ENCODE measurements around the gene NCAPH2.

Gene NCAPH2

DNA sequence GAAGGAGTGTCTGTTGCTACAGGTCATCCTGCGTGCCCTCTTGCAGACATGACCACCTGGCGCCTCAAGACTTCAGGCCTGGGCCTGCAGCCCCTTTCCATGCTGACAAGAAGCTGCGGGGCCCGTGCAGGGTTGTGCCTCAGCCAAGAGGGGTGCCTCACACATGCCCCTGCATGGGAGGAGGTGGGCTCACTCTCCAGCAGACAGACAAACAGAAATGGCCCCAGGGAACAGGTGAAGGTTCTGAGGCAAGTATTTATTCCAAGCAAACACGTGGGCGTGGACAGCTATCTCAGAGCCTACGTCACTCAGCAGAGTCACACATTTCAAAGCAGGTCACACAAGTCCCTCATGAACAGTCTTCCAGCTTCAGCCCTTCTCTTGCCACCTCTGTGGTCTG lies 60.6 kb downstream of the NCAPH2 start:
- in situ Hi-C loops (cut with MboI; ENCODE audit: low sequenced_read_pairs, unreplicated experiment): no loop called here
- TF ChIP-seq CTCF (IDR thresholded peaks at IDR 0.05; ENCODE audit: borderline replicate concordance, control extremely low read depth, extremely low read depth, insufficient read depth, missing control alignments): no peak
- DNase-seq (ENCODE audit: low spot score): no peak

GRCh38 chr22:50569041-50569459 lies 61.0 kb downstream of the NCAPH2 start:
- no peak for TF ChIP-seq CTCF (IDR thresholded peaks at IDR 0.05; ENCODE audit: borderline replicate concordance, control extremely low read depth, extremely low read depth, insufficient read depth, missing control alignments)
- in situ Hi-C loops (cut with MboI; ENCODE audit: low sequenced_read_pairs, unreplicated experiment): no loop called here
- DNase-seq (ENCODE audit: low spot score): no peak

DNA sequence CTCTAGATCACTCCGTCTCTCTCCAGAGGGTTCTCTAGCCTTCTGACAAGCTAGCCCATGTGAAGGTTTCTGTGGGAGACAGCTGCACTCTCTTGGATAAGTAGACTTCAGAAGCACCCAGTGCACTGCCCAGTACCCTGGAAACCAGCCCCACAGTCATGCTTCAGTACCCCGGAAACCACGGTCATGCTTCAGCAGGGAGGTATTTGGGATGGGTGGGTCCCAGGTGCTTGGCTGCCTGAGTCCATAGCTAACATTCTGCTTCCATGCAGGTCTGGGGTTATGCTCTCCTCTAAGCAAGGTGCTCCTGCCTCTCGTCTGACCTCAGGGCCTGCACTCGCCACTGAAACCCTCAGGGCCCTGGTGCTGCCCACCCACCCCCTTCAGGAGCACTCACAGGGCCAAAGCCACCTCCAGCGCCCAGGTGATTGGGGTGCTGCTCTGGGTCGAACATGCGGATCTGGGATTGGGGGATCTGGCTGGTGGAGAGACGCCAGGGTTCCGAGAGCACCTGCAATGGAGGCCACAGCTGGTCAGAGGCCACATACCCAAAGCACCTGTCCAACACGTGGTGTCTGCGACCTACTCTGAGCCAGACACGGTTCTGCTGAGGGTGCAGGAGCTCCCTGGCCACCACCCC lies 62.0 kb downstream of the NCAPH2 start:
- peak; percentile 31 for DNase-seq (ENCODE audit: low spot score)
- in situ Hi-C loops (cut with MboI; ENCODE audit: low sequenced_read_pairs, unreplicated experiment): no loop called here
- no peak for TF ChIP-seq CTCF (IDR thresholded peaks at IDR 0.05; ENCODE audit: borderline replicate concordance, control extremely low read depth, extremely low read depth, insufficient read depth, missing control alignments)

GRCh38 chr22:50570861-50571260 lies 62.8 kb downstream of the NCAPH2 start:
- no peak for DNase-seq (ENCODE audit: low spot score)
- TF ChIP-seq CTCF (IDR thresholded peaks at IDR 0.05; ENCODE audit: borderline replicate concordance, control extremely low read depth, extremely low read depth, insufficient read depth, missing control alignments): no peak
- in situ Hi-C loops (cut with MboI; ENCODE audit: low sequenced_read_pairs, unreplicated experiment): no loop called here

DNA sequence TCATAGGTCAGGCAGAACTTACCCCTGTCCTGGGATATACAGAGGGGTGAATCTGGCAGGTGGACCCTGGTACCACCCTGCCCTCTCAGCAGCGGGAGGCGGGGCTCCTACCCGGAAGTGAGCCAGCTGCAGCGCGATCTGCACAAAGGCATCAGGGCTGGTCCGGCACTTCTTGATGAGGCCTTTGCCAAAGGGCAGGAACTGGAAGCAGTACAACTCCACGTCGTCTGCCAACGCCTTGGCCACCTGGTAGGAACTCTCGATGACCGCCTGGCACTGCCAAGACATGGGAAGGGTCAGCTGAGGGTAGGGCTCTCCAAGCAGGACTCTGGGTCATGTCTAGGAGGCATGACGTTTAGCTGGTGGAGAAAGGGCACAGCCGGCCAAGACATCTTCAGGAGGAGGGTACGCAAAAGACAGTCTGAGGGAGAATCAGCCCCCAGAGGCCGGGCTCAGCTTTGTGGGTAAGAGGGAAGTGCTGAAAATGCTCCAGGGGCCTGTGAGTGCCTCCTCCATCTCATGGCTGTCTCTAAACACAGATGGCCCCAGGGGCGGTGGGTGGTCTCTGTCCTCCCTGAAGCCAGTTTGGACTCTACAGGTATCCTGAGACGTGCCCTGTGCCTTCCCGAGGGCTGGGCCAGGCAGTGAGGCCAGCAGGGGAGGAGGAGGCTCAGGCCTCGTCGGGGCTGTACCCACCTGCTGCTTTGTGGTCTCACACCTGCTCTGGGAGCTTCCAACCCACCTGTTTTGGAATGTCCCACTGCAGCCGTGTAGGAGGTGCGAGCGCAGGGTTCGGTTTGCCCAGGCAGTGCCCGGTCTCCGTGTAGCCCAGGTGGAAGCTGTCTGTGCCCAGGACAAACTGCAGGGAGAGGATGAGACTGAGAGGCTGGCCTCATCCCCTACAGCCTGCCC lies 63.5 kb downstream of the NCAPH2 start:
- in situ Hi-C loops (cut with MboI; ENCODE audit: low sequenced_read_pairs, unreplicated experiment): no loop called here
- DNase-seq (ENCODE audit: low spot score): peak; percentile 21
- TF ChIP-seq CTCF (IDR thresholded peaks at IDR 0.05; ENCODE audit: borderline replicate concordance, control extremely low read depth, extremely low read depth, insufficient read depth, missing control alignments): no peak

- TF ChIP-seq CTCF (IDR thresholded peaks at IDR 0.05; ENCODE audit: borderline replicate concordance, control extremely low read depth, extremely low read depth, insufficient read depth, missing control alignments): no peak
- in situ Hi-C loops (cut with MboI; ENCODE audit: low sequenced_read_pairs, unreplicated experiment): no loop called here
- DNase-seq (ENCODE audit: low spot score): no peak
Measured at GRCh38 chr22:50572965-50573364, 64.9 kb downstream of the NCAPH2 start.
